Ovary (tissue), 3 donors: ENCODE data around the gene SYT14.
"Not testable (repeated sequence)": the region's sequence is repeated elsewhere in the genome, so short reads cannot be mapped to it uniquely, and the experiment has no call there.

ENCODE experiments used
- CTCF ChIP-seq, 3 donors: fragments of 450-650 bp in 2 of 3; fragments of 200-600 bp in 1 of 3; IDR thresholded peaks; one replicate each; pipeline versions ENCODE4 v1.5.1 to v1.8.0; 2016 to 2022; ENCODE audit warnings: antibody characterized with exemption in 3 of 3, mild to moderate bottlenecking in 1 of 3
- POLR2A ChIP-seq: fragments of 450-650 bp; IDR thresholded peaks from one replicate; pipeline ENCODE4 v1.6.1; 2017; ENCODE audit warnings: antibody characterized with exemption, mild to moderate bottlenecking, moderate library complexity
- donor health status: DM: no; HTN: no; CAD: no.

- TF ChIP-seq CTCF (IDR thresholded peaks at IDR 0.05); POLR2A: not testable (repeated sequence)
Measured at GRCh38 chr1:209919637-209920036, 18.4 kb upstream of the SYT14 start.
